NT2/D1 (cell line): ENCODE data around the gene RSAD2.

Experiments
- SUZ12 ChIP-seq: IDR thresholded peaks from 2 replicates; pipeline ENCODE4 v1.6.1; 2011; ENCODE audit not compliant: insufficient read length, insufficient read depth; ENCODE audit errors: extremely low read depth
- ZNF274 ChIP-seq: IDR thresholded peaks from 2 replicates; pipeline ENCODE4 v1.6.1; 2011; ENCODE audit warnings: mild to moderate bottlenecking, low read depth, low read length

DNA sequence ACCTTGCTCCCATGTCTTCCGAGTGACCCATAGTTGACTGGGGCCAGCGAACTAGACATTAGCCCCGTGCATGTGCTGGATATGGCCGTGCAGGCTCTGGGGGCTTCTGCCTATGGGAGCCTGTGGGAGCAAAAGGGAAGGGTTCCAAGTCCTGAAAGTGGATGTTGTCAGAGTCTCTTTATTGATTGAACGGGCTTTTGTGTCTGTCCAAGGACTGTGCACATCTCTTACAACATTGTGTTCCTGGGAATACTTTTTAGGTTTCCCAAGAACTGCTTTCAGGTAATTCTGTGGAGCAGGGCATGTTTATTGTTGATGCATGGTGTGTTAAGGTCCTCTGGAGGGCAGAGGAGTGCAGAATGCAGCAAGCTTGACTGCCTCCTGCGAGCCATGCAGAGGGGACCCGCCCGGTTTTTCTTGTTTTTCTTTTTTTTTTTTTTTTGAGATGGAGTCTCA, 44.7 kb downstream of the RSAD2 start:
- TF ChIP-seq SUZ12, result no peak
- TF ChIP-seq ZNF274, result no peak
